WTC11 (cell line): ENCODE results near the gene ARHGAP6. TPM values are rescaled to one million over a fixed set of nuclear protein-coding genes. Genes with fewer than 3 reads are reported as not detected.

Experiments
- ATAC-seq: fragments of 200-7000 bp; cut with Tn5 transposase; 2 replicates; pipeline ENCODE4 v1.10.0; 2021; ENCODE audit warnings: mild to moderate bottlenecking, moderate library complexity
- CTCF ChIA-PET: fragments of 300-600 bp; sonication (Branson Sonifier 250); formaldehyde crosslinking; loops from one replicate; lab custom pipeline; 2021; ENCODE audit warnings: antibody characterized with exemption; lab: Charles Lee
- POLR2A ChIA-PET: fragments of 350-600 bp; sonication (Branson Sonifier 250); formaldehyde crosslinking; loops from one replicate; lab custom pipeline; 2021; ENCODE audit warnings: antibody characterized with exemption; lab: Charles Lee
- DNase-seq: peaks from one replicate; pipeline ENCODE4 v3.0.0; 2021; ENCODE audit warnings: low spot score
- H3K27ac Mint-ChIP-seq: 2 replicates; pipeline ENCODE4 v1.8.0; 2021; ENCODE audit warnings: mixed read lengths
- H3K27me3 Mint-ChIP-seq: 2 replicates; pipeline ENCODE4 v1.8.0; 2021; ENCODE audit warnings: low read depth, mild to moderate bottlenecking, moderate library complexity, mixed read lengths
- H3K36me3 Mint-ChIP-seq: 2 replicates; pipeline ENCODE4 v1.8.0; 2021; ENCODE audit warnings: mixed read lengths
- H3K4me1 Mint-ChIP-seq: 2 replicates; pipeline ENCODE4 v1.8.0; 2022; ENCODE audit warnings: mixed read lengths
- H3K4me3 Mint-ChIP-seq: 2 replicates; pipeline ENCODE4 v1.8.0; 2021; ENCODE audit warnings: mild to moderate bottlenecking, moderate library complexity, mixed read lengths
- H3K9me3 Mint-ChIP-seq: 2 replicates; pipeline ENCODE4 v1.8.0; 2021; ENCODE audit warnings: mixed read lengths
- ATF1 ChIP-seq: sonication (generic); formaldehyde crosslinking; IDR thresholded peaks from 2 replicates; pipeline ENCODE4 v1.8.1; 2023; ENCODE audit warnings: mild to moderate bottlenecking, moderate library complexity, missing genetic modification reagents
- ATF2 ChIP-seq: sonication (generic); formaldehyde crosslinking; IDR thresholded peaks from 2 replicates; pipeline ENCODE4 v1.8.1; 2022; ENCODE audit warnings: low read depth, missing genetic modification reagents, borderline replicate concordance
- ATF6 ChIP-seq: sonication (generic); formaldehyde crosslinking; IDR thresholded peaks from 2 replicates; pipeline ENCODE4 v1.8.1; 2023; ENCODE audit warnings: mild to moderate bottlenecking, missing genetic modification reagents
- CTCF ChIP-seq: fragments of 200-600 bp; IDR thresholded peaks from 2 replicates; pipeline ENCODE4 v1.8.0; 2022; ENCODE audit warnings: antibody characterized with exemption
- E2F4 ChIP-seq: sonication (generic); formaldehyde crosslinking; IDR thresholded peaks from 2 replicates; pipeline ENCODE4 v1.8.1; 2022; ENCODE audit warnings: low read depth, mild to moderate bottlenecking, moderate library complexity, missing genetic modification reagents, borderline replicate concordance
- GTF2I ChIP-seq: fragments of 250-450 bp; sonication (Bioruptor Pico); conservative IDR thresholded peaks from 2 replicates; pipeline ENCODE4 v1.4.0; 2021; ENCODE audit warnings: mild to moderate bottlenecking
- HMGA2 ChIP-seq: fragments of 250-450 bp; sonication (Bioruptor Pico); IDR thresholded peaks from 2 replicates; pipeline ENCODE4 v1.4.0; 2021; ENCODE audit warnings: mild to moderate bottlenecking, moderate library complexity
- IRF2 ChIP-seq: sonication (generic); formaldehyde crosslinking; IDR thresholded peaks from 2 replicates; pipeline ENCODE4 v1.8.0; 2022; ENCODE audit warnings: low read depth, missing genetic modification reagents, borderline replicate concordance
- JAZF1 ChIP-seq: fragments of 250-450 bp; sonication (Bioruptor Pico); IDR thresholded peaks from 2 replicates; pipeline ENCODE4 v1.9.0; 2021; ENCODE audit warnings: moderate library complexity, mild to moderate bottlenecking, inconsistent platforms
- NR3C1 ChIP-seq: sonication (generic); formaldehyde crosslinking; conservative IDR thresholded peaks from 2 replicates; pipeline ENCODE4 v1.8.1; 2023; ENCODE audit warnings: low read depth, mild to moderate bottlenecking, missing genetic modification reagents
- STAT6 ChIP-seq: sonication (generic); formaldehyde crosslinking; conservative IDR thresholded peaks from 2 replicates; pipeline ENCODE4 v1.8.1; 2023; ENCODE audit warnings: mild to moderate bottlenecking, low read depth, missing genetic modification reagents, moderate library complexity
- TCF7 ChIP-seq: sonication (generic); formaldehyde crosslinking; IDR thresholded peaks from 2 replicates; pipeline ENCODE4 v1.8.0; 2022; ENCODE audit warnings: mild to moderate bottlenecking, low read depth, missing genetic modification reagents, moderate library complexity
- ZNF232 ChIP-seq: sonication (generic); formaldehyde crosslinking; IDR thresholded peaks from 2 replicates; pipeline ENCODE4 v1.8.0; 2022; ENCODE audit warnings: mild to moderate bottlenecking, missing genetic modification reagents
- ZNF263 ChIP-seq: sonication (generic); formaldehyde crosslinking; IDR thresholded peaks from 2 replicates; pipeline ENCODE4 v1.8.1; 2022; ENCODE audit warnings: low read depth, mild to moderate bottlenecking, moderate library complexity, missing genetic modification reagents
- total RNA-seq: library from RNA; stranded (reverse); gene quantifications from 3 replicates; pipeline ENCODE4 v1.2.3, GENCODE V29; 2021

The ARHGAP6 gene
- total RNA-seq, 1 experiment from 2014 or later, result 1.0 TPM

- Mint-ChIP-seq H3K36me3 (no peaks in the 10 kb centered on the region), H3K27me3 (no peaks in the 10 kb centered on the region; the same call in 1 of the 2 replicates), H3K27ac (no peak overlapping the region), H3K4me3 (no peak overlapping the region), H3K4me1 (no peaks in the 10 kb centered on the region), H3K9me3 (no peaks in the 10 kb centered on the region)
- no peak for DNase-seq
- TF ChIP-seq E2F4 (CRISPR knock-in tag) (no peak), CTCF (no peak)
- POLR2A ChIA-PET, result no interaction called here
- CTCF ChIA-PET, result no interaction called here
- no peak for ATAC-seq
Measured at GRCh38 chrX:11611965-11612364, 53.8 kb downstream of the ARHGAP6 start.

GRCh38 chrX:11611161-11611560 is 54.6 kb downstream of the ARHGAP6 start:
- Mint-ChIP-seq H3K4me3 (no peak overlapping the region), H3K9me3 (no peaks in the 10 kb centered on the region), H3K27me3 (no peaks in the 10 kb centered on the region; the same call in 1 of the 2 replicates), H3K36me3 (no peaks in the 10 kb centered on the region), H3K4me1 (no peaks in the 10 kb centered on the region), H3K27ac (no peak overlapping the region)
- TF ChIP-seq JAZF1 (CRISPR knock-in tag) (no peak), TCF7 (no peak), ATF6 (no peak), ZNF232 (CRISPR knock-in tag) (no peak), HMGA2 (no peak)
- no peak for ATAC-seq
- DNase-seq, result no peak
- ChIA-PET POLR2A (no interaction called here), CTCF (no interaction called here)

- H3K27ac Mint-ChIP-seq, result no peak overlapping the region
- no peaks in the 10 kb centered on the region for H3K9me3 Mint-ChIP-seq
- no peak for TF ChIP-seq NR3C1
- TF ChIP-seq ATF1, result no peak
- TF ChIP-seq TCF7, result no peak
- no peak for TF ChIP-seq ZNF263 (CRISPR knock-in tag)
- TF ChIP-seq GTF2I (CRISPR knock-in tag), result no peak
- no peak for TF ChIP-seq IRF2 (CRISPR knock-in tag)
- no peak for TF ChIP-seq STAT6
- no peak for TF ChIP-seq ATF6
- TF ChIP-seq ATF2 (CRISPR knock-in tag), result no peak
- no peaks in the 10 kb centered on the region for H3K36me3 Mint-ChIP-seq
- ATAC-seq, result no peak
- no peaks in the 10 kb centered on the region for H3K4me1 Mint-ChIP-seq
- CTCF ChIA-PET, result no interaction called here
- H3K27me3 Mint-ChIP-seq, result peaks cover 6% of the 10 kb centered on the region
- POLR2A ChIA-PET, result no interaction called here
- no peak for DNase-seq
- no peak overlapping the region for H3K4me3 Mint-ChIP-seq
Measured at GRCh38 chrX:11609109-11609508, 56.6 kb downstream of the ARHGAP6 start.
